Measurements from ENCODE around the gene MAGOHB.

Gene MAGOHB

DNA sequence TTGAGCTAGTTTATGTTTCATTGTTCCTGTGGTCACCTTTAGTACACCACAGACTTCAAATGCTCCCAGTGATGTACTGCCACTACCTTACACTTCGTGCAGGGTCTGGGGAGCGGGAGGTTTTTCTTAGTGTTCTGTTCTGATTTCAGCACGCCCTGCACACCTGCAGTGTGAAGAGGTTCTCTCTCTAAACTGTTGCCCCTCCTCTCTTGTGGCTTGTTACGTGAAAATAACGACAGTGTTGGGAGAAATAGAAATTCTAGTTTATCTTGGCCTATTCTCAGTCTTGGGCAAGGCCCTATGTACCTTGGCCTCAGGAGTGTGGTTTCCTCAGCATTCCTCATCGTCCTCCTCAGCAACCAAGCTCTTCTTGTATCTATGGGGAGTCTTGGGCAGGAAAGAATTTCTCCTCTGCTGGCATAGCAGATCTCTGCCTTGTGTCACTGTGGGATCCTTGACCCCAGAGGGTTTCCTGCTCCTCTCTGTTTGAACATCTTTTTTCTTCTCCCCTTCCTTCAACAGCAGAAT lies 59.1 kb downstream of the MAGOHB start:
- no peak for DNase-seq (ENCODE audit: low read depth)

Measured in fibroblast of the conjunctiva (primary cell).